Bronchial epithelial cell (primary cell): ENCODE measurements around the gene POLR2L. TPM values are rescaled to one million over a fixed set of nuclear protein-coding genes. Genes with fewer than 3 reads are reported as not detected.

ENCODE experiments used
- DNase-seq: peaks from one replicate; pipeline ENCODE4 v3.0.0-alpha.2; 2010; ENCODE audit warnings: low read depth
- FAIRE-seq: peaks from 2 replicates; lab custom pipeline; 2011; peaks lifted over from hg19 to GRCh38; lab: Jason Lieb, UNC
- H3K27me3 ChIP-seq: 2 replicates; pipeline ENCODE4 v1.5.1; 2011; ENCODE audit warnings: low read length; ENCODE audit not compliant: control insufficient read depth, insufficient read depth
- H3K36me3 ChIP-seq: 2 replicates; pipeline ENCODE4 v1.5.1; 2011; ENCODE audit warnings: low read length; ENCODE audit not compliant: control insufficient read depth, insufficient read depth
- H3K4me3 ChIP-seq: 2 replicates; pipeline ENCODE4 v1.5.1; 2011; ENCODE audit warnings: mild to moderate bottlenecking, low read depth, low read length, control low read depth
- total RNA-seq: library from RNA; depleted of rRNA; stranded (reverse); fragments of >200 nt; gene quantifications from 2 replicates; pipeline ENCODE4 v1.2.1, GENCODE V29; 2014
- TF ChIP-seq, protein P1 (sequence below): IDR thresholded peaks from 2 replicates; pipeline ENCODE4 v1.5.1; 2011; ENCODE audit warnings: mild to moderate bottlenecking, moderate library complexity, low read length, control low read depth, inconsistent platforms; ENCODE audit not compliant: insufficient read depth, severe bottlenecking

POLR2L gene
- total RNA-seq, 1 donor from 2014 or later = 8.7 TPM

DNA sequence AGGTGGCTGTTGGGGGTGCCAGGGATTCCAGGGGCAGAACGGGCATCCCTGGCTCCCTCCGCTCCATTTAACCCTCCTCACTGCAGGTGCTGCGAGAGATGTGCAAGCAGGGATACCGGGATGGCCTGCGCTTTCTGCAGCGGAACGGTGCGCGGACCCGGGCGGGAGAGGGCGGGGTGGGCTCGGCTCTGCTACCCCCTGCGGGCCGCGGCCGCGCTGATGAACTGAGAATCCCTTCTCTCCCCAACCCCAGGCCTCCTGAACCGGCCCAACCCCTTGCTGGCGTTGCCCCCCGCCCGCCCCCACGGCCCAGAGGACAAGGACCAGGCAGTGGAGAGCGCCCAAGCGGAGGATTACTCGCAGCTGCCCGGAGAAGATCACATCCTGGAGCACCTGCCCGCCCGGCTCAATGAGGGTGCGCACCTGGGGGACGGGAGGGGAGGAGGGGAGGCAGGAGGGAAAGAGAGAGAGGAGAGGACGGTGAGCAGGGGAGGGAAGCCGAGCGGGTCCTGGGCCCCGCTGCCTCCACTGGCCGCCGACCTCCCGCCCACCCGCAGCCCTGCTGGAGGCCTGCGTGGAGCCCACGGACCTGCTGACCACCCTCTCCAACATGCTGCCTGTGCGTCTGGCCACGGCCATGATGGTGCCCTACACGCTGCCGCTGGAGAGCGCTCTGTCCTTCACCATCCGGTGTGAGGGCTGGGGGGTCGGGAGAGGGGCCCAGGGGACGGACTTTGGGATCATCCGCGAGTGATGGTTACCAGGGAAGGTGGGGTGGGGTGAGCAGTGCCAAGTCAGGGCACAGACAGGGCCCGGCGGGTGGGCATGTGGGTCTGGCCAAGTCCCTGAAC lies 18.7 kb downstream of the POLR2L start:
- TF ChIP-seq, protein P1, sequence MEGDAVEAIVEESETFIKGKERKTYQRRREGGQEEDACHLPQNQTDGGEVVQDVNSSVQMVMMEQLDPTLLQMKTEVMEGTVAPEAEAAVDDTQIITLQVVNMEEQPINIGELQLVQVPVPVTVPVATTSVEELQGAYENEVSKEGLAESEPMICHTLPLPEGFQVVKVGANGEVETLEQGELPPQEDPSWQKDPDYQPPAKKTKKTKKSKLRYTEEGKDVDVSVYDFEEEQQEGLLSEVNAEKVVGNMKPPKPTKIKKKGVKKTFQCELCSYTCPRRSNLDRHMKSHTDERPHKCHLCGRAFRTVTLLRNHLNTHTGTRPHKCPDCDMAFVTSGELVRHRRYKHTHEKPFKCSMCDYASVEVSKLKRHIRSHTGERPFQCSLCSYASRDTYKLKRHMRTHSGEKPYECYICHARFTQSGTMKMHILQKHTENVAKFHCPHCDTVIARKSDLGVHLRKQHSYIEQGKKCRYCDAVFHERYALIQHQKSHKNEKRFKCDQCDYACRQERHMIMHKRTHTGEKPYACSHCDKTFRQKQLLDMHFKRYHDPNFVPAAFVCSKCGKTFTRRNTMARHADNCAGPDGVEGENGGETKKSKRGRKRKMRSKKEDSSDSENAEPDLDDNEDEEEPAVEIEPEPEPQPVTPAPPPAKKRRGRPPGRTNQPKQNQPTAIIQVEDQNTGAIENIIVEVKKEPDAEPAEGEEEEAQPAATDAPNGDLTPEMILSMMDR = no peak
- FAIRE-seq = no peak
- no peak for DNase-seq
- H3K36me3 ChIP-seq = peaks cover 18% of the 10 kb centered on the region
- H3K27me3 ChIP-seq = no peaks in the 10 kb centered on the region
- H3K4me3 ChIP-seq = no peak overlapping the region

GRCh38 chr11:821512-822371 lies 20.6 kb downstream of the POLR2L start:
- H3K4me3 ChIP-seq = no peak overlapping the region
- DNase-seq (no peak), FAIRE-seq (no peak)
- peaks cover 18% of the 10 kb centered on the region for H3K36me3 ChIP-seq
- no peaks in the 10 kb centered on the region for H3K27me3 ChIP-seq
- TF ChIP-seq, protein P1 = no peak

GRCh38 chr11:820655-821511 lies 21.4 kb downstream of the POLR2L start:
- DNase-seq (peak; percentile 49), FAIRE-seq (no peak)

GRCh38 chr11:819943-820649 lies 22.2 kb downstream of the POLR2L start:
- TF ChIP-seq, protein P1 = no peak
- no peaks in the 10 kb centered on the region for H3K27me3 ChIP-seq
- peaks cover 17% of the 10 kb centered on the region for H3K36me3 ChIP-seq
- DNase-seq (peak; percentile 66), FAIRE-seq (no peak)
- H3K4me3 ChIP-seq = peak overlapping the region; percentile 73

More at GRCh38 chr11:820655-821511, 21.4 kb downstream of the POLR2L start:
- Histone ChIP-seq H3K36me3 (peaks cover 18% of the 10 kb centered on the region), H3K27me3 (no peaks in the 10 kb centered on the region), H3K4me3 (peak overlapping the region; percentile 73)
- TF ChIP-seq, protein P1 = no peak
